Measurements from ENCODE around the gene SORL1-AS1.

DNA sequence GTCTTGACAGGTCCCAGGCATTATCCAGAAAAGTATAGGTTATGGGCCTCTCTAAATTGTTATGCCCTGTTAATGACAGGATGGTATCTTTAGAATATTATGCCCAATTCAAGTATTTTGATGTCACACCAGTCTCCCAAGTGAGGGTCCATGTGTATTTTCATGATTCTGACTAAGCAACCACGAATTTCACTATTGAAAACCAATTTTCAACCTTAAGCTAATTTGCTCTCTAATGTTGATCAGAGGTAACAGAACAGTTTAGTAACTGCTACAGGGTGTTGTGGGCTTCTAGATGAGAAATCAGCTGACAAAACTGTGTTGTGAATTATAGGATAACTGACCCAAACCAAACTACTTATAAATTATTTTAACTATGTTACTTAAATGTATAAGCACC is 48.0 kb upstream of the SORL1-AS1 start:
- TF ChIP-seq CTCF (IDR thresholded peaks at IDR 0.05 in 2 of 3, conservative IDR thresholded peaks at IDR 0.05 in 1 of 3; ENCODE audit: control insufficient read depth in 2 of 3, extremely low read depth in 1 of 3, insufficient read depth in 1 of 3, low read depth in 3 of 3, low read length in 3 of 3) (no peak), REST (IDR thresholded peaks at IDR 0.05; ENCODE audit: low read depth, low read length) (no peak), IKZF2 (IDR thresholded peaks at IDR 0.05) (no peak), ZNF384 (IDR thresholded peaks at IDR 0.05; ENCODE audit: borderline replicate concordance, low read depth, low read length) (no peak), POLR2A (IDR thresholded peaks at IDR 0.05; ENCODE audit: low read depth, low read length) (no peak), TCF12 (IDR thresholded peaks at IDR 0.05; ENCODE audit: low read depth, low read length) (no peak), BACH1 (IDR thresholded peaks at IDR 0.05; ENCODE audit: borderline replicate concordance) (no peak), NRF1 (conservative IDR thresholded peaks at IDR 0.05; ENCODE audit: low read depth, low read length) (no peak), ZNF24 (IDR thresholded peaks at IDR 0.05) (no peak), HDAC2 (IDR thresholded peaks at IDR 0.05) (no peak), SP1 (IDR thresholded peaks at IDR 0.05; ENCODE audit: low read depth, low read length) (no peak), BCL3 (IDR thresholded peaks at IDR 0.05; ENCODE audit: borderline replicate concordance, insufficient read depth, low read depth, low read length, poor library complexity, severe bottlenecking) (no peak)
- TF ChIP-seq, protein P1, sequence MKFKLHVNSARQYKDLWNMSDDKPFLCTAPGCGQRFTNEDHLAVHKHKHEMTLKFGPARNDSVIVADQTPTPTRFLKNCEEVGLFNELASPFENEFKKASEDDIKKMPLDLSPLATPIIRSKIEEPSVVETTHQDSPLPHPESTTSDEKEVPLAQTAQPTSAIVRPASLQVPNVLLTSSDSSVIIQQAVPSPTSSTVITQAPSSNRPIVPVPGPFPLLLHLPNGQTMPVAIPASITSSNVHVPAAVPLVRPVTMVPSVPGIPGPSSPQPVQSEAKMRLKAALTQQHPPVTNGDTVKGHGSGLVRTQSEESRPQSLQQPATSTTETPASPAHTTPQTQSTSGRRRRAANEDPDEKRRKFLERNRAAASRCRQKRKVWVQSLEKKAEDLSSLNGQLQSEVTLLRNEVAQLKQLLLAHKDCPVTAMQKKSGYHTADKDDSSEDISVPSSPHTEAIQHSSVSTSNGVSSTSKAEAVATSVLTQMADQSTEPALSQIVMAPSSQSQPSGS (IDR thresholded peaks at IDR 0.05; ENCODE audit: low read length) = no peak
